ENCODE measurements around the gene PTPRB. TPM values are rescaled to one million over a fixed set of nuclear protein-coding genes. Genes with fewer than 3 reads are reported as not detected.

Gene PTPRB
- total and polyA plus RNA-seq, 2 of the 8 experiments (the other 6 are each of a cell fraction or from before 2014, with no cell fraction given), result 0.36 to 0.58 TPM

DNA sequence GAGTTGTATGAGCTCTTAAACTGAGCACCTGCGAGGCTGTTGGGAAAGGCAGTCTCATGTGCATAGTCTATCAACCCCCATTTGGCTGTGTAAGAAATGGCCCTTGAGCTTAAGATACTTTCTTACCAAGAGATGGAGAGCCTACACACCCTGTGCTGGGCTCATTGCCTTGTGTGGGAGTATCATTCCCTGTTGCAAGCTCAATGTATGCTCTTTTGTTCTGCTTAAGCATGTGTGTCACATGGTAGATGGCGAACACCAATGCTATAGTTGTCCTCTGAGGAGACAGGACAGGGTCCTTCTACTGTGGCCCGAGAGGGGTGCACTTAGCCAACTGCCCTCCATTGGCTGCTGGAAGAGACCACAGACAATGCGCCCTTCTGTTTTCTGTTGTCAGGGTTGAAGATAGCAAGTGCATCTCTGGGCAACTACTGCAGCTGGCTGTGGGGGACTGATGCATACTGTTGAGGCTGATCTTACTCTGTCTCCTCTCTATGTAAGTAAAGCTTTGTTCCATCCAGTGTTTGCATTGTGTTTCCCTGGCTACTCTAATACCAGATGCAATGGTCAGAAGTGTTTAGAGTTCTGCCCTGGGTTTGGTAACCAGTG is 79.5 kb downstream of the PTPRB start (continued):
- no peak for TF ChIP-seq CHD7 (IDR thresholded peaks at IDR 0.05; ENCODE audit: insufficient replicate concordance, low read length)
- no peak for TF ChIP-seq KDM5A (IDR thresholded peaks at IDR 0.05; ENCODE audit: low read length)
- no peak for TF ChIP-seq SIX5 (IDR thresholded peaks at IDR 0.05; ENCODE audit: low read depth, low read length)
- TF ChIP-seq RXRA (IDR thresholded peaks at IDR 0.05; ENCODE audit: insufficient read depth, low read depth, low read length), result no peak

All from H1 (cell line).